HepG2 (cell line): ENCODE results near the gene PLD4. TPM values are rescaled to one million over a fixed set of nuclear protein-coding genes. Genes with fewer than 3 reads are reported as not detected.

ENCODE experiments used
- ATAC-seq: fragments of 200-7000 bp; cut with Tn5 transposase; 3 replicates; pipeline ENCODE4 v1.9.1; 2020; ENCODE audit warnings: mild to moderate bottlenecking, moderate library complexity
- BruUV-seq: library from RNA; stranded (reverse); fragments of 400-500 nt; replicated peaks from 2 replicates; lab custom pipeline; 2021; lab: Mats Ljungman, UMichigan
- CTCF ChIA-PET: fragments of 300-600 bp; formaldehyde crosslinking; extraction: SDS; loops from one replicate; lab custom pipeline; 2021; ENCODE audit warnings: low total read pairs, inconsistent platforms, low intra/inter-chr PET ratio; lab: Yijun Ruan, JAX
- POLR2A ChIA-PET: fragments of 350-600 bp; sonication (Branson Sonifier 250); formaldehyde crosslinking; loops from one replicate; lab custom pipeline; 2020; ENCODE audit warnings: antibody characterized with exemption, inconsistent platforms; lab: Yijun Ruan, JAX
- DNase-seq: peaks from one replicate; pipeline ENCODE4 v3.0.0-alpha.2; 2015; ENCODE audit warnings: low spot score
- FAIRE-seq: peaks from 3 replicates; lab custom pipeline; 2011; peaks lifted over from hg19 to GRCh38; lab: Jason Lieb, UNC
- H2AFZ ChIP-seq: one replicate; pipeline ENCODE4 v1.6.1; 2011; ENCODE audit warnings: low read length, inconsistent platforms
- H3K27ac ChIP-seq: fragments of 300-600 bp; 3 replicates; pipeline ENCODE4 v1.8.0; 2011; ENCODE audit warnings: mixed run types, mild to moderate bottlenecking, mixed read lengths, low read length, inconsistent platforms; ENCODE audit not compliant: insufficient read depth; ENCODE audit errors: extremely low read length
- H3K27me3 ChIP-seq, 2 experiments: fragments of 200-600 bp in 1 of 2; 2 replicates in 1 of 2; 3 replicates in 1 of 2; pipeline versions ENCODE4 v1.6.0 to v1.8.0; 2011; ENCODE audit warnings: low read length in 2 of 2, mild to moderate bottlenecking in 2 of 2, moderate library complexity in 2 of 2, inconsistent platforms in 1 of 2; ENCODE audit not compliant: insufficient read depth in 2 of 2, control insufficient read depth in 1 of 2
- H3K36me3 ChIP-seq, 2 experiments: fragments of 200-600 bp in 1 of 2; replicated peaks in 1 of 2; 2 replicates in 1 of 2; 3 replicates in 1 of 2; pipeline versions ENCODE4 v1.5.1 to v1.8.0; 2011; ENCODE audit warnings: low read length in 2 of 2, inconsistent platforms in 1 of 2; ENCODE audit not compliant: insufficient read depth in 2 of 2, control insufficient read depth in 1 of 2
- H3K4me1 ChIP-seq: 2 replicates; pipeline ENCODE4 v1.5.1; 2012; ENCODE audit warnings: low read length, inconsistent platforms; ENCODE audit not compliant: insufficient read depth
- H3K4me2 ChIP-seq: 2 replicates; pipeline ENCODE4 v1.6.0; 2011; ENCODE audit warnings: low read depth, low read length, inconsistent platforms
- H3K4me3 ChIP-seq, 3 experiments: fragments of 200-600 bp in 1 of 3; sonication (generic), shearing (Covaris generic) in 1 of 3; replicated peaks in 1 of 3; 2 replicates each; pipeline ENCODE4 v1.5.1; 2011 to 2016; ENCODE audit warnings: low read length in 3 of 3, inconsistent platforms in 2 of 3, low read depth in 2 of 3, mild to moderate bottlenecking in 2 of 3, control low read depth in 1 of 3, mixed read lengths in 1 of 3; ENCODE audit not compliant: insufficient read depth in 1 of 3
- H3K79me2 ChIP-seq: one replicate; pipeline ENCODE4 v1.6.1; 2011; ENCODE audit warnings: low read length, inconsistent platforms; ENCODE audit not compliant: insufficient read depth
- H3K9ac ChIP-seq: 2 replicates; pipeline ENCODE4 v1.6.0; 2011; ENCODE audit warnings: mild to moderate bottlenecking, low read depth, low read length, inconsistent platforms; ENCODE audit not compliant: insufficient read depth
- H3K9me3 ChIP-seq: 2 replicates; pipeline ENCODE4 v1.5.1; 2012; ENCODE audit warnings: mild to moderate bottlenecking, low read length
- H4K20me1 ChIP-seq: 2 replicates; pipeline ENCODE4 v1.6.0; 2011; ENCODE audit warnings: inconsistent platforms, mild to moderate bottlenecking, low read length, moderate library complexity; ENCODE audit not compliant: insufficient read depth
- HOXA3 ChIP-seq: sonication (generic); formaldehyde crosslinking; IDR thresholded peaks from 2 replicates; pipeline ENCODE4 v1.5.0; 2020; ENCODE audit warnings: missing genetic modification reagents
- KDM5B ChIP-seq: sonication (generic); formaldehyde crosslinking; IDR thresholded peaks from 2 replicates; pipeline ENCODE4 v1.4.0; 2020; ENCODE audit warnings: missing genetic modification reagents, mild to moderate bottlenecking, borderline replicate concordance
- NFYC ChIP-seq: IDR thresholded peaks from 2 replicates; pipeline ENCODE4 v1.6.1; 2016; ENCODE audit warnings: missing genetic modification reagents, missing compliant biosample characterization
- RCOR2 ChIP-seq: IDR thresholded peaks from 2 replicates; pipeline ENCODE4 v1.6.1; 2016; ENCODE audit warnings: missing biosample characterization, missing genetic modification reagents
- SP4 ChIP-seq: sonication (generic); formaldehyde crosslinking; IDR thresholded peaks from 2 replicates; pipeline ENCODE4 v1.8.1; 2023; ENCODE audit warnings: mild to moderate bottlenecking, missing genetic modification reagents
- ZBTB7A ChIP-seq: sonication (generic); formaldehyde crosslinking; IDR thresholded peaks from 2 replicates; pipeline ENCODE4 v1.8.0; 2022; ENCODE audit warnings: mild to moderate bottlenecking, missing genetic modification reagents
- ZFP36L2 ChIP-seq: sonication (generic); formaldehyde crosslinking; IDR thresholded peaks from 2 replicates; pipeline ENCODE4 v1.4.0; 2020; ENCODE audit warnings: missing genetic modification reagents
- WGBS: methylation state at CpG from one replicate; pipeline ENCODE4 v1.1.6; 2017; ENCODE audit warnings: low lambda C conversion rate; 5-methylcytosine and 5-hydroxymethylcytosine counted together
- in situ Hi-C: cut with HindIII; loops from 2 replicates; pipeline ENCODE4 v1.10.0; 2017; ENCODE audit warnings: low pct_unique_long_range_greater_than_20kb; ENCODE audit not compliant: extremely low pct_ligation_motif_present
- intact Hi-C: fragments of 100-400 bp; cut with micrococcal nuclease; formaldehyde crosslinking; loops from one replicate; pipeline ENCODE4 v1.10.0; 2022; ENCODE audit not compliant: unreplicated experiment
- polyA plus RNA-seq, 8 experiments: library from polyadenylated mRNA; depleted of rRNA in 3 of 8; stranded (reverse) in 7 of 8; unstranded in 1 of 8; fragments of >200 nt; fragmentation: Illumina TruSeq in 4 of 8; extraction: Trizol in 4 of 8; gene quantifications; 2 replicates each; pipeline versions ENCODE4 v1.2.1 to v1.2.3, GENCODE V29; 2011 to 2016; ENCODE audit warnings: low read depth in 4 of 8, missing spikeins in 1 of 8, mixed read lengths in 1 of 8; ENCODE audit not compliant: insufficient read depth in 1 of 8
- total RNA-seq, 5 experiments: library from RNA; depleted of rRNA; stranded (reverse); fragments of >200 nt; fragmentation: Illumina TruSeq; extraction: Trizol; gene quantifications; 2 replicates each; pipeline ENCODE4 v1.2.3, GENCODE V29; 2016; ENCODE audit warnings: low read depth in 1 of 5
- TF ChIP-seq, protein P1 (sequence below): sonication (generic); formaldehyde crosslinking; IDR thresholded peaks from 2 replicates; pipeline ENCODE4 v1.8.1; 2023; ENCODE audit warnings: mild to moderate bottlenecking, missing genetic modification reagents
- TF ChIP-seq, protein P2 (sequence below): sonication (generic); formaldehyde crosslinking; IDR thresholded peaks from 2 replicates; pipeline ENCODE4 v1.4.0; 2020; ENCODE audit warnings: low read depth, missing genetic modification reagents
- TF ChIP-seq, protein P3 (sequence below): sonication (generic); formaldehyde crosslinking; IDR thresholded peaks from 2 replicates; pipeline ENCODE4 v1.4.0; 2020; ENCODE audit warnings: missing genetic modification reagents, borderline replicate concordance
- TF ChIP-seq, protein P4 (sequence below): IDR thresholded peaks from 2 replicates; pipeline ENCODE4 v1.6.1; 2016; ENCODE audit warnings: low read depth, missing genetic modification reagents, missing compliant biosample characterization

The PLD4 gene
- total and polyA plus RNA-seq, 2 of the 13 experiments (the other 11 are each of a cell fraction or from before 2014, with no cell fraction given): not detected

DNA sequence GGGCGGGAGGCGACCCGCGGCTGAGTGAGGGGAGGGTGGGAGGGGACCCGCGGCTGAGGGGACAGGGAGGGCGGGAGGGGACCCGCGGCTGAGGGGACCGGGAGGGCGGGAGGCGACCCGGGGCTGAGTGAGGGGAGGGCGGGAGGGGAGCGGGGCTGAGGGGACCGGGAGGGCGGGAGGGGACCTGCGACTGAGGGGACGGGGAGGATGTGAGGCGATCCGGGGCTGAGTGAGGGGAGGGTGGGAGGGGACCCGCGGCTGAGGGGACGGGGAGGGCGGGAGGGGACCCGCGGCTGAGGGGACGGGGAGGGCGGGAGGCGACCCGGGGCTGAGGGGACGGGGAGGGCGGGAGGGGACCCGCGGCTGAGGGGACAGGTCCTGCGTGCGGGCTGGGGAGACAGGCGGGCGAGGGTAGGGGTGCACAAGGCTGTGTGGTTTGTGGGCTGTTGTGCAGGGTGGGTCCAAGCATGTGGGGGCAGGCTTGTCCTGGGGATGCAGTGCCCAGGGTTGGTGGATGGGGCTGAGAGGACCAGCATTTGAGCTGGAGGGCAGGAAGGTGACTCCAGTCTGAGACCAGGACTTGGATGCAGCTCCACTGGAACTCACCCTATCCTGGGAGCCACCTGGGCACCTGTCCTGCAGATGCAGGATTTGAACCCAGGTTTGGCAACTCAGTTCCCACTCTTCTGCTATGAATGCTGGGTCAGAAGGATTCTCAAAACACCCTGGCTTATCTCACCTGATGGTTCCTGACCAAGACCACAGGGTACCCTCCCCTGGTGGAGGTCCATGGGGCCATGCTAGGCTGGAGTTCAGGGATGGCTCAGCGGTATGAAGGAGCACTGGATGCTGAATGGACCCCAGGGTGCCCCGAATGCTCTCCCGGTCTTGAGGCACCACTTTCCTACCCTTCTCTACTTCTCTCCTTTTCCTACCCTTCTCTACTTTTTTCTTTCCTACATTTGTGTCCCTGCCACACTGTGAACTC, 9.4 kb downstream of the PLD4 start:
- BruUV-seq: no TSS peak
- H3K4me2 ChIP-seq: no peak overlapping the region
- no peaks in the 10 kb centered on the region for H3K9me3 ChIP-seq
- H3K27me3 ChIP-seq: peaks cover 25 to 90% of the 10 kb centered on the region in 2 experiments
- intact Hi-C loops (loop anchor here (2.0 kb wide), 1 partner anchor 15 kb away; no protein-coding TSS in a partner anchor), in situ Hi-C loops (no loop called here)
- no peak overlapping the region for H3K4me3 ChIP-seq
- H3K27ac ChIP-seq: no peak overlapping the region
- H3K36me3 ChIP-seq: no peaks in the 10 kb centered on the region
- no peak overlapping the region for H3K9ac ChIP-seq
- ATAC-seq (no peak), DNase-seq (no peak), FAIRE-seq (no peak)
- CTCF ChIA-PET: interaction anchor here (1.5 to 1.6 kb wide), 2 partner anchors 112 kb away, joined by 4 to 5 read pairs; no protein-coding TSS in a partner anchor
- H3K4me1 ChIP-seq: no peaks in the 10 kb centered on the region; the same call in 1 of the 2 replicates
- no peaks in the 10 kb centered on the region for H4K20me1 ChIP-seq
- no peaks in the 10 kb centered on the region for H3K79me2 ChIP-seq
- POLR2A ChIA-PET: no interaction called here
- no peak overlapping the region for H2AFZ ChIP-seq
- WGBS: 22% methylated on average over 32 of the region's 42 CpGs
- no peak for TF ChIP-seq ZBTB7A (CRISPR knock-in tag)
- TF ChIP-seq KDM5B (CRISPR knock-in tag): no peak
- no peak for TF ChIP-seq RCOR2 (CRISPR knock-in tag)
- no peak for TF ChIP-seq NFYC
- no peak for TF ChIP-seq HOXA3
- TF ChIP-seq ZFP36L2 (CRISPR knock-in tag): no peak
- TF ChIP-seq SP4 (CRISPR knock-in tag): no peak
- TF ChIP-seq, protein P1, sequence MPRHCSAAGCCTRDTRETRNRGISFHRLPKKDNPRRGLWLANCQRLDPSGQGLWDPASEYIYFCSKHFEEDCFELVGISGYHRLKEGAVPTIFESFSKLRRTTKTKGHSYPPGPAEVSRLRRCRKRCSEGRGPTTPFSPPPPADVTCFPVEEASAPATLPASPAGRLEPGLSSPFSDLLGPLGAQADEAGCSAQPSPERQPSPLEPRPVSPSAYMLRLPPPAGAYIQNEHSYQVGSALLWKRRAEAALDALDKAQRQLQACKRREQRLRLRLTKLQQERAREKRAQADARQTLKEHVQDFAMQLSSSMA (CRISPR knock-in tag): no peak
- TF ChIP-seq, protein P2, sequence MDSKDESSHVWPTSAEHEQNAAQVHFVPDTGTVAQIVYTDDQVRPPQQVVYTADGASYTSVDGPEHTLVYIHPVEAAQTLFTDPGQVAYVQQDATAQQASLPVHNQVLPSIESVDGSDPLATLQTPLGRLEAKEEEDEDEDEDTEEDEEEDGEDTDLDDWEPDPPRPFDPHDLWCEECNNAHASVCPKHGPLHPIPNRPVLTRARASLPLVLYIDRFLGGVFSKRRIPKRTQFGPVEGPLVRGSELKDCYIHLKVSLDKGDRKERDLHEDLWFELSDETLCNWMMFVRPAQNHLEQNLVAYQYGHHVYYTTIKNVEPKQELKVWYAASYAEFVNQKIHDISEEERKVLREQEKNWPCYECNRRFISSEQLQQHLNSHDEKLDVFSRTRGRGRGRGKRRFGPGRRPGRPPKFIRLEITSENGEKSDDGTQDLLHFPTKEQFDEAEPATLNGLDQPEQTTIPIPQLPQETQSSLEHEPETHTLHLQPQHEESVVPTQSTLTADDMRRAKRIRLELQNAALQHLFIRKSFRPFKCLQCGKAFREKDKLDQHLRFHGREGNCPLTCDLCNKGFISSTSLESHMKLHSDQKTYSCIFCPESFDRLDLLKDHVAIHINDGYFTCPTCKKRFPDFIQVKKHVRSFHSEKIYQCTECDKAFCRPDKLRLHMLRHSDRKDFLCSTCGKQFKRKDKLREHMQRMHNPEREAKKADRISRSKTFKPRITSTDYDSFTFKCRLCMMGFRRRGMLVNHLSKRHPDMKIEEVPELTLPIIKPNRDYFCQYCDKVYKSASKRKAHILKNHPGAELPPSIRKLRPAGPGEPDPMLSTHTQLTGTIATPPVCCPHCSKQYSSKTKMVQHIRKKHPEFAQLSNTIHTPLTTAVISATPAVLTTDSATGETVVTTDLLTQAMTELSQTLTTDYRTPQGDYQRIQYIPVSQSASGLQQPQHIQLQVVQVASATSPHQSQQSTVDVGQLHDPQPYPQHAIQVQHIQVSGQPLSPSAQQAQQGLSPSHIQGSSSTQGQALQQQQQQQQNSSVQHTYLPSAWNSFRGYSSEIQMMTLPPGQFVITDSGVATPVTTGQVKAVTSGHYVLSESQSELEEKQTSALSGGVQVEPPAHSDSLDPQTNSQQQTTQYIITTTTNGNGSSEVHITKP (CRISPR knock-in tag): no peak
- TF ChIP-seq, protein P3, sequence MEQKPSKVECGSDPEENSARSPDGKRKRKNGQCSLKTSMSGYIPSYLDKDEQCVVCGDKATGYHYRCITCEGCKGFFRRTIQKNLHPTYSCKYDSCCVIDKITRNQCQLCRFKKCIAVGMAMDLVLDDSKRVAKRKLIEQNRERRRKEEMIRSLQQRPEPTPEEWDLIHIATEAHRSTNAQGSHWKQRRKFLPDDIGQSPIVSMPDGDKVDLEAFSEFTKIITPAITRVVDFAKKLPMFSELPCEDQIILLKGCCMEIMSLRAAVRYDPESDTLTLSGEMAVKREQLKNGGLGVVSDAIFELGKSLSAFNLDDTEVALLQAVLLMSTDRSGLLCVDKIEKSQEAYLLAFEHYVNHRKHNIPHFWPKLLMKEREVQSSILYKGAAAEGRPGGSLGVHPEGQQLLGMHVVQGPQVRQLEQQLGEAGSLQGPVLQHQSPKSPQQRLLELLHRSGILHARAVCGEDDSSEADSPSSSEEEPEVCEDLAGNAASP: no peak
- TF ChIP-seq, protein P4, sequence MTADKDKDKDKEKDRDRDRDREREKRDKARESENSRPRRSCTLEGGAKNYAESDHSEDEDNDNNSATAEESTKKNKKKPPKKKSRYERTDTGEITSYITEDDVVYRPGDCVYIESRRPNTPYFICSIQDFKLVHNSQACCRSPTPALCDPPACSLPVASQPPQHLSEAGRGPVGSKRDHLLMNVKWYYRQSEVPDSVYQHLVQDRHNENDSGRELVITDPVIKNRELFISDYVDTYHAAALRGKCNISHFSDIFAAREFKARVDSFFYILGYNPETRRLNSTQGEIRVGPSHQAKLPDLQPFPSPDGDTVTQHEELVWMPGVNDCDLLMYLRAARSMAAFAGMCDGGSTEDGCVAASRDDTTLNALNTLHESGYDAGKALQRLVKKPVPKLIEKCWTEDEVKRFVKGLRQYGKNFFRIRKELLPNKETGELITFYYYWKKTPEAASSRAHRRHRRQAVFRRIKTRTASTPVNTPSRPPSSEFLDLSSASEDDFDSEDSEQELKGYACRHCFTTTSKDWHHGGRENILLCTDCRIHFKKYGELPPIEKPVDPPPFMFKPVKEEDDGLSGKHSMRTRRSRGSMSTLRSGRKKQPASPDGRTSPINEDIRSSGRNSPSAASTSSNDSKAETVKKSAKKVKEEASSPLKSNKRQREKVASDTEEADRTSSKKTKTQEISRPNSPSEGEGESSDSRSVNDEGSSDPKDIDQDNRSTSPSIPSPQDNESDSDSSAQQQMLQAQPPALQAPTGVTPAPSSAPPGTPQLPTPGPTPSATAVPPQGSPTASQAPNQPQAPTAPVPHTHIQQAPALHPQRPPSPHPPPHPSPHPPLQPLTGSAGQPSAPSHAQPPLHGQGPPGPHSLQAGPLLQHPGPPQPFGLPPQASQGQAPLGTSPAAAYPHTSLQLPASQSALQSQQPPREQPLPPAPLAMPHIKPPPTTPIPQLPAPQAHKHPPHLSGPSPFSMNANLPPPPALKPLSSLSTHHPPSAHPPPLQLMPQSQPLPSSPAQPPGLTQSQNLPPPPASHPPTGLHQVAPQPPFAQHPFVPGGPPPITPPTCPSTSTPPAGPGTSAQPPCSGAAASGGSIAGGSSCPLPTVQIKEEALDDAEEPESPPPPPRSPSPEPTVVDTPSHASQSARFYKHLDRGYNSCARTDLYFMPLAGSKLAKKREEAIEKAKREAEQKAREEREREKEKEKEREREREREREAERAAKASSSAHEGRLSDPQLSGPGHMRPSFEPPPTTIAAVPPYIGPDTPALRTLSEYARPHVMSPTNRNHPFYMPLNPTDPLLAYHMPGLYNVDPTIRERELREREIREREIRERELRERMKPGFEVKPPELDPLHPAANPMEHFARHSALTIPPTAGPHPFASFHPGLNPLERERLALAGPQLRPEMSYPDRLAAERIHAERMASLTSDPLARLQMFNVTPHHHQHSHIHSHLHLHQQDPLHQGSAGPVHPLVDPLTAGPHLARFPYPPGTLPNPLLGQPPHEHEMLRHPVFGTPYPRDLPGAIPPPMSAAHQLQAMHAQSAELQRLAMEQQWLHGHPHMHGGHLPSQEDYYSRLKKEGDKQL (CRISPR knock-in tag): no peak
